Ecto neural progenitor cell (in vitro differentiated cells): ENCODE measurements around the gene NUP205.
A peak's percentile ranks its signal among the peaks of the same experiment; 100 is the strongest.
"Not testable (repeated sequence)": the region's sequence is repeated elsewhere in the genome, so short reads cannot be mapped to it uniquely, and the experiment has no call there.

Experiments used
- DNase-seq: peaks from one replicate; pipeline ENCODE4 v3.0.0-alpha.2; 2018; ENCODE audit warnings: low spot score

The NUP205 gene

GRCh38 chr7:135634191-135634878 is 76.6 kb downstream of the NUP205 start:
- DNase-seq: no peak

- not testable (repeated sequence) for DNase-seq
Observed at GRCh38 chr7:135639690-135640089, 82.0 kb downstream of the NUP205 start.

- DNase-seq: no peak
Observed at GRCh38 chr7:135644154-135644553, 86.4 kb downstream of the NUP205 start.

GRCh38 chr7:135644729-135645128 is 87.0 kb downstream of the NUP205 start:
- no peak for DNase-seq

- DNase-seq: no peak
Observed at GRCh38 chr7:135645296-135645904, 87.7 kb downstream of the NUP205 start.

GRCh38 chr7:135647755-135648154 is 90.0 kb downstream of the NUP205 start:
- no peak for DNase-seq

GRCh38 chr7:135648235-135648634 is 90.5 kb downstream of the NUP205 start:
- DNase-seq: no peak

- no peak for DNase-seq
Observed at GRCh38 chr7:135650831-135651573, 93.3 kb downstream of the NUP205 start.

- no peak for DNase-seq
Observed at GRCh38 chr7:135653340-135654080, 95.8 kb downstream of the NUP205 start.

- no peak for DNase-seq
Observed at GRCh38 chr7:135658564-135658963, 100.8 kb downstream of the NUP205 start.

GRCh38 chr7:135659159-135659846 is 101.6 kb downstream of the NUP205 start:
- DNase-seq: no peak

GRCh38 chr7:135661311-135662122 is 103.8 kb downstream of the NUP205 start:
- no peak for DNase-seq

GRCh38 chr7:135662123-135662372 is 104.3 kb downstream of the NUP205 start:
- DNase-seq: no peak

GRCh38 chr7:135662373-135663114 is 104.8 kb downstream of the NUP205 start, which contains the start of gene STMP1:
STMP1 (plus strand) TSS chr7:135662514.
- peak; percentile 98 for DNase-seq

- no peak for DNase-seq
Observed at GRCh38 chr7:135664046-135664589, 106.4 kb downstream of the NUP205 start.

- no peak for DNase-seq
Observed at GRCh38 chr7:135665042-135665441, 107.3 kb downstream of the NUP205 start.

- DNase-seq: no peak
Observed at GRCh38 chr7:135666156-135666555, 108.4 kb downstream of the NUP205 start.

- no peak for DNase-seq
Observed at GRCh38 chr7:135666846-135667245, 109.1 kb downstream of the NUP205 start.

- not testable (repeated sequence) for DNase-seq
Observed at GRCh38 chr7:135667626-135668025, 109.9 kb downstream of the NUP205 start.

- not testable (repeated sequence) for DNase-seq
Observed at GRCh38 chr7:135668852-135669395, 111.2 kb downstream of the NUP205 start.
